Calu3 (cell line): ENCODE data around the gene MMEL1. TPM values are rescaled to one million over a fixed set of nuclear protein-coding genes. Genes with fewer than 3 reads are reported as not detected.

Experiments
- BruUV-seq: library from RNA; stranded (reverse); fragments of 400-500 nt; replicated peaks from 2 replicates; lab custom pipeline; 2021; lab: Mats Ljungman, UMichigan
- CTCF ChIA-PET: fragments of 300-600 bp; sonication (Branson Sonifier 250); formaldehyde crosslinking; loops from one replicate; lab custom pipeline; 2022; ENCODE audit warnings: antibody characterized with exemption; lab: Charles Lee
- DNase-seq: peaks from one replicate; pipeline ENCODE4 v3.0.0; 2022
- H3K27ac Mint-ChIP-seq: one replicate; pipeline ENCODE4 v1.8.0; 2022; ENCODE audit warnings: mixed read lengths; ENCODE audit not compliant: unreplicated experiment
- H3K27me3 Mint-ChIP-seq: one replicate; pipeline ENCODE4 v1.8.0; 2022; ENCODE audit warnings: mixed read lengths; ENCODE audit not compliant: unreplicated experiment
- H3K36me3 Mint-ChIP-seq: one replicate; pipeline ENCODE4 v1.8.0; 2022; ENCODE audit warnings: mild to moderate bottlenecking, moderate library complexity, mixed read lengths; ENCODE audit not compliant: insufficient read depth, unreplicated experiment
- H3K4me1 Mint-ChIP-seq: one replicate; pipeline ENCODE4 v1.8.0; 2022; ENCODE audit warnings: mild to moderate bottlenecking, low read depth, mixed read lengths; ENCODE audit not compliant: unreplicated experiment
- H3K4me3 Mint-ChIP-seq: one replicate; pipeline ENCODE4 v1.8.0; 2022; ENCODE audit warnings: mild to moderate bottlenecking, low read depth, moderate library complexity, mixed read lengths; ENCODE audit not compliant: unreplicated experiment
- H3K9me3 Mint-ChIP-seq: one replicate; pipeline ENCODE4 v1.8.0; 2022; ENCODE audit warnings: low read depth, mixed read lengths; ENCODE audit not compliant: unreplicated experiment
- CTCF ChIP-seq: fragments of 200-600 bp; IDR thresholded peaks from one replicate; pipeline ENCODE4 v1.8.0; 2022; ENCODE audit warnings: antibody characterized with exemption; ENCODE audit not compliant: unreplicated experiment
- intact Hi-C: fragments of 100-400 bp; cut with micrococcal nuclease; formaldehyde crosslinking; loops from one replicate; pipeline ENCODE4 v1.10.0; 2022; ENCODE audit not compliant: unreplicated experiment
- total RNA-seq: library from RNA; stranded (reverse); gene quantifications from 2 replicates; pipeline ENCODE4 v1.2.3, GENCODE V29; 2022

Gene MMEL1
- total RNA-seq, 1 experiment from 2014 or later, result 5.6 TPM

GRCh38 chr1:2541619-2542245 lies 91.1 kb downstream of the MMEL1 start:
- CTCF ChIA-PET, result no interaction called here
- intact Hi-C loops, result loop anchor here (10.0 kb wide), 1 partner anchor 347 kb away; the partner anchor contains the start of gene FAAP20
- Mint-ChIP-seq H3K27me3 (no peaks in the 10 kb centered on the region), H3K4me1 (no peaks in the 10 kb centered on the region), H3K36me3 (peaks cover 11% of the 10 kb centered on the region), H3K4me3 (no peak overlapping the region), H3K27ac (no peak overlapping the region), H3K9me3 (no peaks in the 10 kb centered on the region)
- no peak for TF ChIP-seq CTCF
- peak; percentile 56 for DNase-seq
- BruUV-seq, result no TSS peak

GRCh38 chr1:2540816-2541492 lies 91.9 kb downstream of the MMEL1 start:
- Mint-ChIP-seq H3K4me3 (no peak overlapping the region), H3K36me3 (peaks cover 4% of the 10 kb centered on the region), H3K27ac (no peak overlapping the region), H3K27me3 (no peaks in the 10 kb centered on the region), H3K4me1 (no peaks in the 10 kb centered on the region), H3K9me3 (no peaks in the 10 kb centered on the region)
- CTCF ChIA-PET, result no interaction called here
- no peak for TF ChIP-seq CTCF
- DNase-seq, result no peak
- no TSS peak for BruUV-seq
- intact Hi-C loops, result loop anchor here (10.0 kb wide), 1 partner anchor 346 kb away; the partner anchor contains the start of gene FAAP20

Other genes with a start within 250 kb of the MMEL1 start
- 23.2 and 25.9 TPM in 2 replicates for gene MORN1, start 241.5 kb downstream of the MMEL1 start, total RNA-seq
- 118 and 120 TPM in 2 replicates for gene RER1, start 241.2 kb downstream of the MMEL1 start, total RNA-seq
- 22.3 and 24.0 TPM in 2 replicates for gene PEX10, start 220.5 kb downstream of the MMEL1 start, total RNA-seq
- 3.1 and 4.1 TPM in 2 replicates for gene PLCH2, start 156.7 kb downstream of the MMEL1 start, total RNA-seq
- 24.4 and 24.7 TPM in 2 replicates for gene PANK4, start 106.4 kb downstream of the MMEL1 start, total RNA-seq
- gene HES5, start 102.8 kb downstream of the MMEL1 start, total RNA-seq, result not detected in 2 replicates
- 24.4 and 33.4 TPM in 2 replicates for gene TNFRSF14, start 76.6 kb downstream of the MMEL1 start, total RNA-seq
- 31.0 and 51.5 TPM in 2 replicates for gene PRXL2B, start 46.2 kb downstream of the MMEL1 start, total RNA-seq
- gene TTC34, start 168.7 kb upstream of the MMEL1 start, total RNA-seq, result 1.2 and 1.3 TPM in 2 replicates